Fibroblast of skin of scalp (primary cell): ENCODE data around the gene NRBP1.
"Not testable (repeated sequence)": the region's sequence is repeated elsewhere in the genome, so short reads cannot be mapped to it uniquely, and the experiment has no call there.

Experiments used
- DNase-seq: peaks from one replicate; pipeline ENCODE4 v3.0.0-alpha.2; 2013

Gene NRBP1

GRCh38 chr2:27421660-27422250 is 6.7 kb upstream of the NRBP1 start:
- no peak for DNase-seq

- no peak for DNase-seq
Observed at GRCh38 chr2:27422958-27423357, 5.5 kb upstream of the NRBP1 start.

DNA sequence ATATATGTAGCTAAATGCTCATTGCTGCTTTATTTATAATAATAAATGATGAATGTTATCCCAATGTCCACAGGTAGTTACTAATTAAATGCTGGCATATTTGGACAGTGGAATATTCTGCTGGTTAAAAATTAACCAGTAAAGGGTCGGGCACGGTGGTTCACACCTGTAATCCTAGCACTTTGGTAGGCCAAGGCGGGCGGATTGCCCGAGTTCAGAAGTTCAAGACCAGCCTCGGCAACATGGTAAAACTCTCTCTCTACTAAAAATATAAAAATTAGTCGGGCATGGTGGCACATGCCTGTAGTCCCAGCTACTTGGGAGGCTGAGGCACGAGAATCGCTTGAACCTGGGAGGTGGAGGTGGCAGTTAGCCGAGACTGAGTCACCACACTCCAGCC is 3.4 kb upstream of the NRBP1 start:
- not testable (repeated sequence) for DNase-seq

- DNase-seq: no peak
Observed at GRCh38 chr2:27427863-27428212, 593 bp upstream of the NRBP1 start.

GRCh38 chr2:27428978-27429541 is 629 bp downstream of the NRBP1 start:
- peak; percentile 85 for DNase-seq

DNA sequence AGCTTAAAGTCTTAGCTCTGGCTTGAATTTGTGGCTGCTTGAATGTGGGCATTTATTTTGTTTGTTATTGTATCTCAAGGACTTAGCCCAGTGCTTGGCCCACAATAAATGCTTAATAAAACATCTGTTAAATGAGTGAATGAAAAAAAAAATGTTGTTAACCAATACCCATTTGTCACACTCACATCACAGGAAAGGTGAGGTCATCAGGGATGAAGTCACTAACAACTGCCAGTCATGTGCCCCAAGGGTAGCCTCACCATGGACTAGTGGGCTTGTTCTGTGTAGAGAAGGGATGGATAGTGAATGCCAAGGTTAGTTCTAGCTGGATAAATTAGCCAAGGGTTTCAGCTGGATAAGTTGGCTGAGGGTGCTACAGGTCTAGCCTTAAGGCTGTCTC is 3.0 kb downstream of the NRBP1 start:
- DNase-seq: peak; percentile 17

DNA sequence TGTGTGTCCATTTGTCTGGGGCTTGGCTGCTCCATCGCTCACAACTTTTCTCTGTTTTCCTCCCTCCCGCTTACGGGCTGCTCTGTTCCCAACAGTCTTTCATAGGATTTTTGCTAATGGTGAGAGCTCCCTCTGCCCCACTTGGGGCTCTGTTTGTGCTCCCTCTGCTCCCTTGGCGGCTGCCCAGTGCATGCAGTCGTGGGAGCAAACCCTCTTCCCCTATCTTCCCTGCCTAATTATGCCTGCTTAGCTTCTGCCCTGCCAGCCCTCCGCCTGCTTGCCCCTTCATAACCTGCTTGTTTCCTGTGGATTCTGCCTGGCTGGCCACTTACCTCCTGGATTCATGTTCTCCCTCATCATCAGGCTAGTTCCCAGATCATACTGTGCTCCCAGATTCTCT is 7.2 kb downstream of the NRBP1 start:
- no peak for DNase-seq

DNA sequence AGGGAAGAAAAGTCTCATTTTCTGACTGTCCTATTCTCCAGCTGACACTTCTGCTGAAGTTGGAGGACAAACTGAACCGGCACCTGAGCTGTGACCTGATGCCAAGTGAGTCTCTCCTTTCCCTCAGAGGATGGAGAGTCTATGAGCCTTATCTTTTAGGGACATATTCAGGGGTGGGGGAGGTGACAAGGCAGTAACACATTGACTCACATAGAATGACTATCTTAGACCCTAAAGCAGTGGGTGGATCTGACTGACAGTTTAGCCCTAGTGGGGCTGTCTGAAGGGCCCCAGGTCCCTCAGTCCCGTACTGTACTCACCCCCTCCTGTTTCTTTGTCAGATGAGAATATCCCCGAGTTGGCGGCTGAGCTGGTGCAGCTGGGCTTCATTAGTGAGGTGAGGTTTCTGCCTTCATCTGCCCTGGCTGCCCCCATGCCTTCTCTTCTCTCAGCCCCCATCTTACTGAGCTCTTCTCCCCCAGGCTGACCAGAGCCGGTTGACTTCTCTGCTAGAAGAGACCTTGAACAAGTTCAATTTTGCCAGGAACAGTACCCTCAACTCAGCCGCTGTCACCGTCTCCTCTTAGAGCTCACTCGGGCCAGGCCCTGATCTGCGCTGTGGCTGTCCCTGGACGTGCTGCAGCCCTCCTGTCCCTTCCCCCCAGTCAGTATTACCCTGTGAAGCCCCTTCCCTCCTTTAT is 12.9 kb downstream of the NRBP1 start:
- no peak for DNase-seq

DNA sequence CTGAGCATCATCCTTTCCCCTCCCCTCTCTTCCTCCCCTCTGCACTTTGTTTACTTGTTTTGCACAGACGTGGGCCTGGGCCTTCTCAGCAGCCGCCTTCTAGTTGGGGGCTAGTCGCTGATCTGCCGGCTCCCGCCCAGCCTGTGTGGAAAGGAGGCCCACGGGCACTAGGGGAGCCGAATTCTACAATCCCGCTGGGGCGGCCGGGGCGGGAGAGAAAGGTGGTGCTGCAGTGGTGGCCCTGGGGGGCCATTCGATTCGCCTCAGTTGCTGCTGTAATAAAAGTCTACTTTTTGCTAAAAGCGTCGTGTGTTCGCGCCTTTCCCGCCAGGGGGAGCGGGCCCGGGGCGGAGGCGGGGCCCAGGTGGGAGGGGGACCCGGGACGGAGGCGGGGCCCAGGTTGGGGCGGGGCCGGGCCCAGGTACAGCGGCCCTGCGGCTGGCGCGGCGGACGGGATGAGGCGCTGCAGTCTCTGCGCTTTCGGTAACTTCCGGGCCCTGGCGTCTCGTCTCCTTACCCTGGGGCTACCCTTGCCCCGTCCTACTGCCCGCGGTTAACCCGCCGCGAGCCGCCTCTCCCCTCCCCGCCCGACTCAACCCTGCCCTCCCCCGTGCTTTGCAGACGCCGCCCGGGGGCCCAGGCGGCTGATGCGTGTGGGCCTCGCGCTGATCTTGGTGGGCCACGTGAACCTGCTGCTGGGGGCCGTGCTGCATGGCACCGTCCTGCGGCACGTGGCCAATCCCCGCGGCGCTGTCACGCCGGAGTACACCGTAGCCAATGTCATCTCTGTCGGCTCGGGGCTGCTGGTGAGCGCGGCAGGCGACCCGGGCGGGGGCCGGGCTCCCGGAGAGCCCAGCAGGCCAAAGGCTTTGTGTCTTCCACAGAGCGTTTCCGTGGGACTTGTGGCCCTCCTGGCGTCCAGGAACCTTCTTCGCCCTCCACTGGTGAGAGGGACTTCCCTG is 13.8 kb downstream of the NRBP1 start, which contains the start of gene KRTCAP3:
KRTCAP3 (plus strand) TSS at position 424 of the 962 bp plus-strand sequence; CDS start at position 456, 32 bp downstream.
- DNase-seq: no peak

DNA sequence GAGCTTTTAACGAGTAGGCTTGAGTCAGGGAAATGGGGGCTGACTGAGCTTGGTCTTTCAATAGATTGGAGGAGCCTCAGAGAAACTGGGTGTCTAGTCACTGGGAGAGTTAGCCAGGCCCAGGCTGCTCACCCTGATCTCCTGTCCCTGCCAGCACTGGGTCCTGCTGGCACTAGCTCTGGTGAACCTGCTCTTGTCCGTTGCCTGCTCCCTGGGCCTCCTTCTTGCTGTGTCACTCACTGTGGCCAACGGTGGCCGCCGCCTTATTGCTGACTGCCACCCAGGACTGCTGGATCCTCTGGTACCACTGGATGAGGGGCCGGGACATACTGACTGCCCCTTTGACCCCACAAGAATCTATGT is 14.5 kb downstream of the NRBP1 start:
- no peak for DNase-seq

DNA sequence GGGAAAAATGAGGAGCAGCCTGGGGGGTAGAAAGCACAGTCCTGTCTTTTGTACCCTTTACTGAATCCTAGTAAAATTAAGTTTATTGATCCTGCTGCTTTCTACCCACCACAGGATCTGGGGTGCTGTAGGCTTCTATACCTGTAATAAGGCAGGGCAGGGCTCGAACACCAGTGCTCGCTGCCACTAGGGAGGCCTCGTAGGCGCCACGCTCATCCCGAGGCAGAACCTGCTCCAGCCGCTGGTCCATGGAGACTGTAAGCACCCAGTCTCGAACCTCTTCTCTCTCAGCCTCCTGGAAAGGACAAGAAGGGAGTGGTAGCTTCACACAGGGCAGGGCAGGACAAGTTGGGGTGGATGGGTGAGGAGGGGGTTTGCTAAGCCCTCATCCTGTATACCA is 16.7 kb downstream of the NRBP1 start:
- DNase-seq: no peak

DNA sequence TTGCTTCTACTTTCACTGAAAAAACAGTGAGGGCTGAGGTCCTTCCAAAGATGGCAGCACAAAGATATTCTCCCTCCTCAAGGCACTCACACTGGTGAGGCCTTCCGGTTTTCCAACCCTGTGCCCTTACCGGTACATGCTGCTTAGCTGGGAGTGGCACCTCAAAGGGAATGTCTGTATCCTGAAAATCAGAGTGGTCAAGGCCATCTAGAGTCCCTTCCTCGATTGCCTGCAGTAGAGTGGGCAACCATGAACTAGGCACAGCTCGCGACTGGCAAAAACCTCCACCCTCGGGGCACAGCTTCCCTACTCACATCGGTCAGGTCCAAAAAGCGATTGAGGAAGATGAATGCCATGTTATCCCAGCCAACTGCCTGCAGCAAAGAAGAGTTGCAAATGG is 17.2 kb downstream of the NRBP1 start:
- no peak for DNase-seq

GRCh38 chr2:27446057-27446456 is 17.6 kb downstream of the NRBP1 start:
- DNase-seq: no peak

GRCh38 chr2:27448381-27448780 is 19.9 kb downstream of the NRBP1 start:
- no peak for DNase-seq

DNA sequence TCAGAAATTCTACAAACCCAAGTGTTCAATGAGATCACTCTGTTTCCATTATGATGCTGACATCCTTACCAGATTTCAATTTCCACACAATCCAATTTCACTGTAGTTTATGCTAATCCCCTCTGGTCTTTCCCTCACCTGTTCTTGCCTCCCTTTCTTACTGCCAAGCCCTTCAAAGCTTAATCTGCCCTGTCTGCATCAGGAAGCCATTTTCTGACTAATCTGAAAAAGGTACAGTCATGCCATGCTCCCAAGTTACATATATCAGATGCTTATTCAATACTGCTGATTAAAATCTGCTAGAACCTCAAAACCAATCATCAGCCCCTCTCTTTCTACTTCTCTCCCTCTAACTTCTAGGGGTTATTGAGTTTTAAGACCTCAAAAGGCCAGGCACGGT is 22.7 kb downstream of the NRBP1 start:
- no peak for DNase-seq

GRCh38 chr2:27453968-27454367 is 25.5 kb downstream of the NRBP1 start:
- DNase-seq: no peak

GRCh38 chr2:27461118-27461517 is 32.7 kb downstream of the NRBP1 start:
- DNase-seq: no peak

DNA sequence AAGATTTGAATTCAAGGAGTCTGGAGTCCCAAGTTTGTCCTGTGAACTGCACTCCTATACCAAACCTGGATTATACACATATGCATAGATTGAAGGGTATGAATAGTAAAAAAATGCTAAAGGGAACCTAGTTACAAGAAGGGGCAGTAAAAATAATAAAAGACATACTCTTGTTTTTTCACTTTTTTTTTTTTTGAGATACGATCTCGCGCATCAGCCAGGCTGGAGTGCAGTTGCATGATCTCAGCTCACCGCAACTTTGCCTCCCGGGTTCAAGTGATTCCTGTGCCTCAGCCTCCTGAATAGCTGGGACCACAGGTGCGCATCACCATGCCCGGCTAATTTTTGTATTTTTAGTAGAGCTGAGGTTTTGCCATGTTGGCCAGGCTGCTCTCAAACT is 36.0 kb downstream of the NRBP1 start:
- DNase-seq: no peak

- DNase-seq: no peak
Observed at GRCh38 chr2:27471961-27472360, 43.5 kb downstream of the NRBP1 start.

DNA sequence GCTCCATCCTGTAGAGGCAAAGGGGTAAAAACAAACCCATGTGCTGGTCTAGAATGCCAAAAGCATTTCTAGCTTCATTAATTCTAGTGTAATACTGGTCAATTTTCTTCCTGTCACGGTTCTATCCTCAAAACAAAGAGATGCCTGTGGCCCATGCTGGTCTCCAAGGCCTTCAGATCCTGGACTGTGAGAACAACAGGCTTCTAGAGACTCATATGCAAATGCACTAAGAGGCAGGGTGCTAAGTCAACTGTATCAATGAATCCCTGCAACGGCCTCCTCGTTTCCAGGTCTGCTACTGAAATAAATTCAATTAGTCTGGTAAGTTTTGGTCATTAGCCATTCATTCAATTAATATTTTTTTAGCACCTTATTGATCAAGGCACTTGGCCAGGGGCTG is 57.1 kb downstream of the NRBP1 start:
- no peak for DNase-seq

DNA sequence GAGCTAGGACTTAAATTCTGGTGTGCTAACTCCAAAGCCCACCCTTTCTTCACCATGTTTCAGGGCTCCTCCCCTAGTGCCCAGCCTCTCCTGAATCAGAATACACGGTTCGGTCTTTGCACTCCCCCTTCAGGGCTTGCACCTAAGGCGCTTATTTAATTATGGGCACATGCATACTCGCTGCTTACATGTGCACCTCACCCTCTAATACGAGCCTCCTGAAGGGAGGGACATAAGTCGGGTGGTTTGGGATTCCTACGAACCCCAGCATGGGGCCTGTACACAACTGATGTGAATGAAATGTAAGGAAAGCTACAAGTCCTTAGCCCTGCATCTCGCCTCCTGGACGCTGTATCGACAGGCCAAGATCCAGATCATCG is 60.7 kb downstream of the NRBP1 start:
- peak; percentile 26 for DNase-seq

DNA sequence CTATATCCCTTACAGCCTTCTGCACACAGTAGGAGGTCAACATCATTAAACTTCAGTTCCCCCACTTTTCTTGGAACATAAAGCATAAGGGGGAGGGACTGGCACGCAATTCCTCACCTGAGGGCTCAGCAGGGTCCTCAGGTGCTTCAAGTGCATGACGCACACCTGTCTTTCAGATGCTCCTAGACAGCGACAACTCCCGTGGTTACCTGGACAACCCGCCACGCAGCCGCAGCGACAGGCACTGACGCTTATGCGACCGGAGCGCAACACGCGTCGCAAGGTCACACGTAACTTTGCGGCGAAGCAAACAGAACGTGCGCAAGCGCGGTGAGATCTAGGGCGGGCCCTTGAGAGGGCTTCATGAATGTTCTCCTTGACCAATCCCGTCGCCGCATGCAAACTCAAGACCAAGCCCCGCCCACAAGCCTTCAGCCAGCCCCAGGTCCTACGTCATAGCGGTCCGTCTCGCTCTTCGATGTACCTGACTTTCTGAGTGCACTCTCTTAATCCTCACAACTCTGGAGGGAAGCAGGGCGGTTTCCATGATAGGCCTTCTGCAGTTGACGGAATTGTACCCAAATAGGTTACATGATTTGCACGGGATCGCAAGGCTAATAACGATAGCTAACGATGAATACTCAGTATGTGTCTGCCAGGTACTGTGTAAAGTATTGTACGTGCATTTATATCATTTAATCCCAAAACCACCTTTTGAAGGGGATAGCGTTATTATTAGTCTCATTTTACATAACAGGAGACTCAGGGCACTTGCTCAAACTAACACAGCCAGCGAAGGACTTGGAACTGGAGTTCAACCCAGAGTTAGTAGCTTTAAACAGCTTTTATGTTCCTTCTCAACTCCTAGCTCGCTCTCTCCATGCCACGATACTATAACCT is 61.3 kb downstream of the NRBP1 start, which contains the start of gene IFT172:
IFT172 (minus strand) TSS at position 246 of the 900 bp plus-strand sequence; CDS start at position 156, 90 bp downstream.
- DNase-seq: peak; percentile 97
